Measurements from ENCODE around the gene NISCH.

GRCh38 chr3:52536112-52536368 lies 80.6 kb downstream of the NISCH start:
- TF ChIP-seq POLR2A (IDR thresholded peaks at IDR 0.05) (no peak), CTCF (IDR thresholded peaks at IDR 0.05) (peak in 1 of 3 experiments; percentile 8)

All from testis (tissue), 2 donors.